Stimulated activated naive CD8-positive, alpha-beta T cell treated with anti-CD3 and anti-CD28 coated beads, Interleukin-15, Interleukin-2, amounts not matched to agents 100 U/mL and 50 U/mL, for 24 hours (primary cell): Measurements from ENCODE around the gene DSG3.
A peak's percentile ranks its signal among the peaks of the same experiment; 100 is the strongest.
"Not testable (repeated sequence)": the region's sequence is repeated elsewhere in the genome, so short reads cannot be mapped to it uniquely, and the experiment has no call there.

ENCODE experiments used
- ATAC-seq: fragments of 150-1000 bp; cut with Tn5 transposase; one replicate; pipeline ENCODE4 v1.10.0; 2021
- DNase-seq: peaks from one replicate; pipeline ENCODE4 v3.0.0; 2021

DSG3 gene

DNA sequence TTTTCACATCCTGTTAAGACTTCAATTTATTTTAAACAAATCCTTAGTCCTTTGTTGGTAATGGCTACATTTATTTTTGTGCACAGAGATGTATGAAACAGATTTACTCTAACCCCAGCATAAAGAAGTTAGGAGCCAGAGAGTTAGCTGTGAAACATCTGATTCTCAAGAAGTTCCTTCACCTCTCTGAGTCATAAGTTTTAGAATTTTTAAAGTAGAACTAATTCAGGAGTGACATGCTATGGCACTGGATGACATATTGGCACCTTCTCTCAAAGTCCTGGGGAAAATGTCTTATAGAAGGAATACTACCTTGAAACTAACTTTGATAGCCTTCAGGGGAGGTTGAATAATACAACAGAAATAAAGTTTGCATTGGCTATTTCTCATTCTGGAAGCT lies 44.0 kb downstream of the DSG3 start:
- ATAC-seq (no peak), DNase-seq (no peak)

DNA sequence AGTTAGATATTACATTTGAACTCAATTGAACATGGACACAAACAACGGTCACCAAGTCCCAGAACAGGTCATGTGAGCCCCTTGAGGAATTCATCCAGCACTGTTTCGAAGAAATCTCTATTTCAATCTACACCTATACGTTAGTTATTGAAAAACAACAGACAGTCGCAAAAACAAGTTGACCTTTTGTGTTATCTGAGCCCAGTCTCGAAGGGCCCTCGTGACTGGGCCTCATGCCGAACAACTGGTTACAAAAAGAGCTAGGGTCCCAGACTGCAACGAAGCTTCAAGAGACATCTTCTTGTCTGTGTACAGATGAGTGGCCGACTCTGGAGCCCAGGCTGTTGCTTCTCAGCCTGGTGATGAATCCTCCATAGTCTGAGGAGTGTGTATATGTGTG lies 45.1 kb downstream of the DSG3 start:
- ATAC-seq (no peak), DNase-seq (no peak)

DNA sequence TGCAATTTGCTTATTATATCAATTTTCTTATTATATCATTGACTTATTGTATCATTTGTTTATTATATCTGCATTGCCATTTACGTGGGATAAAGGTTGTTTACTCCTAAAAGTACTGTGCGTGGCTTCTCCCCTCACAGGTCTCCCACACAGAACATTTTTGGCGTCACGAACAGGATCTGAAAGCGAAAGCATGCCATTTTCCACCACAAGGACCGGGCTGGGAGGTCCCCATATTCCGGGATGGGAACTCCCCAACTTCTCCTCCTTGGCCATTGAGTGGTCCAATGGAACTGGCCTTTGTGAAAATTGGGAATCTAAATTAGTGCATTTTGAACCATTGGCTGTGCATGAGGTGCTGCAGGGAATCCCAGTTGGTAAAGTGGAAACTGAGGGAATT lies 45.6 kb downstream of the DSG3 start:
- DNase-seq (no peak), ATAC-seq (no peak)

DNA sequence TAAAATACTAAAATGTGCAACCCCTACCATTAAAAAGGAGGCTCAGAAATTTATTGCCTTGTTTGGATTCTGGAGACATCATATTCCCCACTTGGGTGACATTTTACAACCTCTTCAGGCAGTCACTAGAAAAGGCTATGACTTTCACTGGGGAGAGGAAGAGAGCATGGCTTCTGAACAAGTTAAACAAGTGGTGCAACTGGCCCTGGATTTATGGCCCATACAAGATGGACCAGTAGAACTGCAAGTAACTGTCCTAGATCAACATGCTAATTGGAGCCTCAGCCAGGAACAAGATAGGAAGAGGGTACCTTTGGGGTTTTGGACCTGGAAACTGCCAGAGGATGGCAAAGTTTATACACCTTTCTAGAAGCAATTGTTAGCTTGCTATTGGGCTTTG lies 46.4 kb downstream of the DSG3 start:
- no peak for ATAC-seq
- DNase-seq = no peak

DNA sequence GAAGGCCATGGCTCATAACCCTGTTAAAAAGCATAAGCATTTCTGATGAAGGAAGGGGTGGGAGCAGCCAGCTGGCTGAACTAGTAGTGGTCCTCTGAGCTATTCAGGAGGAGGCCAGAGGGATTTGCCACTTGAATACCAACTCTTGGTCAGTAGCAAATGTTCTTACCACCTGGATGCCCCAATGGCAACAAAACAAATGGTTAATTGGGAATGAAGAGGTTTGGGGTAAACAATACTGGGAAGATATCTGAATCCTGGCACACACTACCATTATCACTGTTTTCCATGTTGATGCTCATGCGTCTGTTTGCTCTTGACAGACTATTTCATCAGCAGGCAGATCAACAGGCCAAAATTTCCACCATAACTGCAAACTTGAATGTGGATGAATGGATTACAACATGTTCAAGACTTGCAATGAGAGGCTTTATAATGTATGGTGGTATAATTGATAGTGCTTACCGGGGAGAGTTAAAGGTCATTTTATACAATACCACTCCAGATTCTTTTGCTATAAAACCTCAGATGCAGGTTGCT lies 47.2 kb downstream of the DSG3 start:
- not testable (repeated sequence) for ATAC-seq, DNase-seq

DNA sequence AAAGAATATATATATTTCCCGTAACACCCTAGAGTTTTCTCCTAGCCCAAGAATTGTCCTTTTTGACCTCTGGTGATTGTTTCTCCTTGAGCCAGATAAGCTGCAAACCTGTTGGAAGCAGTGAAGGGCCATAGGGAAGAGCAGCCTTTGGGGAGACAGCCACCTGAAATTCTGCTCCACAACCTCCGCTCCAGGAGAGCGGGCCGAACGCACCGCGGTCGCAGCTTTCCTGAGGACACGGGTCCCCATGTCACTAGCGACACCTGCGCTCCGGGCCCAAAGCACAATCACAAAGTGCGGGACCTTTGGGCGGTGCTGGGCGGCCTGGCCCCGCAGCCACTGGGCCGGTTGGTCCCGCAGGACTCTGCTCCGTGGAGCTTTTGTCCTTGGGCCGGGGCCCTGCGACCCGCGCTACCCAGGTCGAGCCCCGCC lies 49.9 kb downstream of the DSG3 start:
- no peak for DNase-seq
- ATAC-seq = no peak

DNA sequence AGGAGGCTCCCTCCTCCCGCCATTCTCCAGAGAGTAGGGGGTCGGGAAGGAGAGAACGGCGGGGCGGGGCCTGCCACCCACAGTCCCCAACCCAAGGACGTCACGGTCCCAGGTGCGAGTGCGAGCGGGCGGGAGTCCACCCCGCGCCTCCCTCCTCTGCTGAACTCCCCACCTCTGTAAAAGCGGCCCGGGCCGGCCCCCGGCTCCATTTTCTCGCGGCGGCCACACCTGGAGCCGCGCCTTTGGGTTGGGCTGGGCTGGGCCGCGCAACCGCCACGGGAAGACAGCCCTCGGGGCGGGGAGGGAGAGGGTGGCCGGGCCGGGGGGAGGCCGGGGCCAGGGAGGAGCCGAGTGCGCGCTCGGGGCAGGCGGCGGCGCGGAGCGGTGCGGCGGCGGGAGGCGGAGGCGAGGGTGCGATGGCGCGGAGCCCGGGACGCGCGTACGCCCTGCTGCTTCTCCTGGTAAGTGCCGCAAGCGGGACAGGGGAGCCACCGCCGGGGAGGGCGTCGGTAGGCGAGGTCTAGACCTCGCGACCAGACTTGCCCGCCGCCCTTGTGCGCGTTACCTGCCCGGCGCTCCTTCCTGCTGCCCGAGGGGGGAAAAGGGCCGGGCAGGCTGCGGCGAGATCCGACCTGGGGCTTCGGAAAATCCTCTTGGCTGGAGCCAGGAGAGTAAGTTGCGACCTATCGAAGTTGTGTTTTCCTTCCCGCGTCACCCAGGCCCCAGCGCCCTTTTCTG lies 50.5 kb downstream of the DSG3 start, which contains the start of gene DSG2:
TSS of gene DSG2 (plus strand) at position 342 of the 738 bp plus-strand sequence. CDS start at position 417, 75 bp downstream.
- peak; percentile 42 for DNase-seq
- peak; percentile 88 for ATAC-seq

DNA sequence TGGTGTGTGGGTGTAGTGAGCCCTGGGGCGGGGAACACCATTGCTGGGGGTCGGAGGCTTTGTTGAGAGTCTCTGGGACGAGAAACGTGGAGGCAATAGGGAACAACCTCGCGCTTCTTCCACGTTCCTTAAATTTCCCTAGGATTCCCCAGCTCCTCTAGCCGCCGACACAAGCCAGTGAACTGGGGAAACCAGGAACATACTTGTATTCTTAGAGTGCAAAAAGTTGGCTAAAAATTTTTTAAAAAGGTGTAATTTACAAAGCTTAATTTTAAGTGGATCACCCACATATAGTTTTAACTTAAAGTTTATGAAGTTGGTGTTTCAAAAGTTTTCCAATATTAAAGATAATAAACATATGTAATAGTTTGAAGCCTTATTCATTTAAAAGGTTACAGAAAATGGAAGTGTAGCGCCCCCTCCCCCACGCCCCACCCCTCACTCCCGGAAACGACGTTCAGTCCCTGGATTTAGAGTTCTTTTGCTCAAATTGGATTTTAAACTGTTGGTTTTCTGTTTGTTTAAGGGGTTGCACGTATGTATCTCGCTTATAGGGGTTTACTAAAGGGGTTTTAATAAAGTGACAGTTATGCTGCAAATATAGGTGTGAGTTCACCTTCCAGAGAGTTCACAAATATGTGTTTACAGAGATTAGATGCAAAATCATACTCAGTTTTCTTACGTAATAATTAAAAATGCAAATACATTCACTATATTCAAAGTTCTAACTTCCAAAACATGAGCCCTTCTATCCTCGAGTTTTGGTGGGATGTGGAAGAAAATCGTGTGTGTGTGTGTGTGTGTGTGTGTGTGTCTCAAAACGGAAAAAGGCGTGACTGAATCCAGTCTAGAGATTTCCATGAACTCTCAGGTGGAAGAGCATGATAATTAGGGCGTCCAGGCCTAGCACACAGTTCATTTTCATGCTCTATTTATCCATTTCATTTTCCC lies 51.3 kb downstream of the DSG3 start:
- no peak for ATAC-seq
- DNase-seq = no peak

DNA sequence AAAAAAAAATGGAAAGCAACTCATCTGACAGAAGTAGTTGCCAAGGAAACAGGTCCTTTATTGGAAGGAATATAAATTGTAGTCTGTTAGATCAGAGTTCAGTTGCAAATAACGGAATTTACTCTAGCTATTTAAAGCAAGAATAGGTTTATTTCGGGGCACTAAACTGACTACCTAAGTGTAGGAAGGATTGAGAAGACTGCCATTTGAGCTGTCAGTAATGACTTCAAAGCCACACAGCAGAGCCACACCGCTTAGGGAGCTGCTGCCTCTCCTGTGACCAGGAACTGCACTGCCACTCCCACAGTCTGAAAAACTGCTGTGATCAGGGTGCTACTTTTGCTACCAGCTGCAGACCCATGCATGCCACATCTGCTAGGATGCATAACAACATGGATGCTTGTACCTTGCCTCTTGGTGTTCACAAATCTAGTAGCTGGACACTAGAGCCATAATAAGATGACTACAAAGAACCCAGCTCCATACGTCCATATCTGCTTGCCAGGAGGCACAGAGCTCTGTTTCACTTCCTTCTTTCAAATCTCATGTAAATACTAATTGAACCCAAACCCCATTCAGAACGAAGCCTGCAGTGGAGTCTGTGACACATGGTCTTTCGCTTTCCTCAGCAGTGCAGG lies 52.6 kb downstream of the DSG3 start:
- ATAC-seq (no peak), DNase-seq (no peak)

DNA sequence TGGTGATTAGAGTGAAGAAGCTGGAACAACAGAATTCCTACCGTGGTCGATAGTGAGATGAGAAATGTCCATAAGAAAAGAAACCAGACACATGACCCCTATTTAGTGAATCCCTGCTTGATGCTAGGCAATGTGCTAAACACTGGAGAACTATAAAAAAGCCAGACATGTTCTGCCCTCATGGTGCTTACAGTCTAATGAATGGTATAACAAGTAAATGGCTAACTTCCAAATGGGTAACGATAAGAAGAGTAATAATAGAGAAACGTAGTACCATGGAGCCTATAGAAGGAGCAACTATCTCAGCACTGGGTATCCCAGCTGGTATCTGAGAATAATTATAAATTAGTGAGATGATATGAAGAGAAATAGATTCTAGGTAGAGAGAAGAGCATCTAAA lies 55.5 kb downstream of the DSG3 start:
- ATAC-seq = no peak
- no peak for DNase-seq

DNA sequence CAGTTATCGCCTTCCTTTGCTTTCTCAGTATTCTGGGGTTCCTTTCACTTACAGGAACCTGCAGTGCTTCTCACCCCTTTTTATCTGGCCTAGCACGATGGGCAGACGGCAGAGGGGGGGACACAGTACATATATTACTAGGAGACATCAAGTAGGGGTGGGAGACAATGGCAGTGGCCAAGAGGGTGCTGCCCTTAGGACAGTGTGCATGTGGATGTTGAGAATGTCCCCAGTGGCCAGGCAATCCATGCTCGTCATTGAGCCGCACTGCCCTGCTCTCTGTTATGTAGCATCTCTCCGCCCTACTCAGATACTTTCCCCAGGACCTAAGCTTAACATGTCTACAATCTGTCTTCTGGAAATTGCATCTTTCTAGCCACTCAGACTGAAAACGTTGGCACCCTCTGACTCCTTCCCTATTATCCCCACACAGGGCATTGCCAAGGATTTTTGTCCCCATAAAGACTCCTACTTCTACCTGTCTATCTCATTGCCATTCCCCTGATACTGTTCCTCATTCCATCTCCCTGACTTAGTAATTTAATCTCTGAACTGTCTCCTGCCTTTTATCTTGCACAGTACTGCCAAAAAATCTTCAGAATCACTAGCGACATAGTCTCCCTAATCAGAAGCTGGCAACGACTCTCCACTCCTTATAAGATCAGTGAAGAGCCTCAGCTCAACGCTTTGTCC lies 57.1 kb downstream of the DSG3 start:
- DNase-seq (no peak), ATAC-seq (no peak)

DNA sequence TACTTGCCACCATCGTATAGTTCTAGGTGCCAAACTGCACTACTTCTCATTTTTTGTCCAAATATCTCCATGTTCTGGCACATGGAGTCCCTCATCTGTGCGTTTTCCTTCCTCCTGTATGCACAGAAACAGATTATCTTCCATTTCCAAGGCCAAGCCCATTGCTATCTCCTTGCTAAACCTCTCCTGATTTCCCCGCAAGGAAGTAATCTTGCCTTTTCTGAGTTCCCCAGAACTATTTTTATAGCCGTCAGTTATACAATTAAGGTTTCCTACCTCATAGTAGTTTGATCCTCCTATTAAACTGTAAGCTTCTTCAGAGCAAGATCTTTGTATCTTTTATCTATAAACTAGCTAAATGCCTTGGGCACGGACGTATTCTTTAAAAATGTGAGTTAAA lies 57.6 kb downstream of the DSG3 start:
- ATAC-seq = no peak
- no peak for DNase-seq

DNA sequence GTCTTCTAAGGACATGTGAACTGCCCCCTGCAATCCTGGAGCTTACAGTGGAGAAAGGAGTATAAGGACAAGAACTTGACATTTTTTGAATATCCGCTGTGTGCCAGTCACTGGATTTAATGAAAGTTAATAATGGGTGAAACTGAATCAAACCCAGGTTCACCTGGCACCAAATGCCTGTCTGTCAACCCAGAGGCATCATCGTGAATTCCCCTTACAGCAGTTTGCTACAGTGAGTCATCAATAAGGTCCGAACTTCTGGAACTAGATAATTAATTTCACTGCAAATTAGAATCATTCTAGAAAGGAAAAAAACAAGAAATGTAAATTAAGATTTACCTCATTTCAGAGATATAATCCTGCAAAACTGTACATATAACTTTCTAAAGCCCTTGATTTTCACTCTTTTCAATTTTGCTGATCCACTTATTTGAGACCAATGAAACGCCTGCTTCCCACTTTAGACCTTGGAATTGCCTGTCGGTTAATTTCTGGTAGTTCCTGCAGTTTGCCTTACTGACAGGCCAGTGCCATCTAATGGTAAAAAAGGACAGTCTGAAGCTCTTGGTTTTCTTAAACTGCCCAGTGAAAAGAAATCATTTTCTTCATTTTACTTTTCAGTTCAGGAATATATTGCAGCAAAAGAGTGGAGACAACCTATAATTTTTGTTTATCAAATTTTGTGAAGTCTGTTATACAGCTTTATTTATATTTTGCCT lies 58.6 kb downstream of the DSG3 start:
- ATAC-seq (no peak), DNase-seq (no peak)

DNA sequence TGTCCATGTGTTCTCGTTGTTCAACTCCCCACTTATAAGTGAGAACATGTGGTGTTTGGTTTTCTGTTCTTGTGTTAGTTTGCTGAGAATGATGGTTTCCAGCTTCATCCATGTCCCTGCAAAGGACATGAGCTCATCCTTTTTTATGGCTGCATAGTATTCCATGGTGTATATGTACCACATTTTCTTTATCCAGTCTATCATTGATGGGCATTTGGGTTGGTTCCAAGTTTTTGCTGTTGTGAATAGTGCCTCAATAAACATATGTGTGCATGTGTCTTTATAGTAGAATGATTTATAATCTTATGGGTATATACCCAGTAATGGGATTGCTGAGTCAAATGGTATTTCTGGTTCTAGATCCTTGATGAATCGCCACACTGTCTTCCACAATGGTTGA lies 59.6 kb downstream of the DSG3 start:
- not testable (repeated sequence) for DNase-seq, ATAC-seq

DNA sequence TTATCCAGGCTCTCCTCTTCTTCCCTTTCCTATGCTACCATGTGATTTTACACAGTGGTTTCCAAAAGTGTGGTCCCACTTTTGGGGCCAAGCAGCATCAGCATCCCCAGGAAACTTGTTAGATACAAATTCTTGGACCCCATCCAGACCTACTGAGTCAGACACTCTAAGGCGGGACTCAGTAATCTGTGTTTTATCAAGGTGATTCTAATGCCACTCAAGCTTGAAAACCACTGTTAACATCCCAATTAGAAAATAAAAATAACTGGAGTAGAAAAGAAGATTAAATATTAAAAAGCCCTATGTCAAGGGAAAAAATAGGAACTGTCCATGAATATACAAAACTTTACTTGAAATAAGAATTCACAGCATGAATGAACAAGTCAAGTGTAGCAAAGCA lies 61.2 kb downstream of the DSG3 start:
- no peak for DNase-seq
- ATAC-seq = no peak

DNA sequence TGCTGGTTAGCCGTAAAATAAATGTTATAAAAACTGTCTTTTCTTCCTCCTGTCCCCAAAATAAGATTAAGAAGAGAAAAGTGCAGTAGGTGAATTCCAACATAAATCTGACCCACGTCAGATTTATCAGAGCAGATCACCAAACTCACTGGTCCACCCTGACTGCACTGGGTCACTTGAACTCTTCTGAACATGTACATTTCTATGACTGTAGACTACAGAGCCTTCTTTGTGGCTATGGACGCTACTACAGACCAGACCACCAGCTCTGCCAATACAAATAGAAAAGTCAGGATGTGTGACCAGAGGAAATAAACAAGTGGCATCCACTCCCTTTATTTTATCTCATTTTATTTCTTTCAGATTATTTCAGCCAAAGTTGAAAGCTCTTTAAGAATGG lies 62.0 kb downstream of the DSG3 start:
- no peak for ATAC-seq
- DNase-seq = no peak

DNA sequence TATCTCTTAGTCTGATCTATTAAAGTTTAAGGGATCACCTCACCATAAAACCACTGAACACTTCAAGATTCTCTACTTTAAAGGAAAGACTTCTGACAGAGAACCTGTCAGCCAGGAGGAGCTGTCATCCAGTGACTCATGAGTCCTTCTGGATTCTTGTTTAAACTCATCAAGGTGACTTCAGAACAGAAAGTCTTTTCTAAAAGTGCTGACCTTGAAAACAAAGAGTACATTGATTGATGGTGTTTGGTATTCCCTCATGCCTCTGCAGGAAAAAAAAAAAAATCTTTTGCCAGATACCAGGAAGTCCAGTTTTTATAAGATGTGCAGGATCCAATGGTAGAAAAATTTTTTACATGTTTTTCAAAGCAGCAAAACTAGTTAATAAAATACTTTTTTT lies 62.8 kb downstream of the DSG3 start:
- ATAC-seq = no peak

DNA sequence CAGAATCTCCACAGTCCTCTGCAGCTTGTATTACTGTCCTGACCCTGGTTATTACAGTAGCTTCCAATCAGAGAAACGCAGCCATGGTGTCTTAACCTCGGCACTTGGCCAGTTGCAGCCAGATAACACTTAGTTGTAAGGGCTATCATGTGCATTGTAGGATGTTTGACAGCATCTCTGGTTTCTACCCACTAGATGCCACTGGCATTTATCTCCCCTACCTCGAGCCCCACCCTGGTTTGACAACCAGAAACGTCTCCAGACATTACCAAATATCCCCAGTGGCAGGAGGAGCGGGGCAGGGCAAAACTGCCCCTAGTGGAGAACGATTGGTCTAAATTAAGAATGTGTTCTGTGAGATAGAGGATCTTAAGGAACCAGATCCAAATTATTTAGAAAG lies 63.6 kb downstream of the DSG3 start:
- no peak for DNase-seq
- no peak for ATAC-seq

More for the DNA sequence above, 62.8 kb downstream of the DSG3 start:
- DNase-seq = no peak

DNA sequence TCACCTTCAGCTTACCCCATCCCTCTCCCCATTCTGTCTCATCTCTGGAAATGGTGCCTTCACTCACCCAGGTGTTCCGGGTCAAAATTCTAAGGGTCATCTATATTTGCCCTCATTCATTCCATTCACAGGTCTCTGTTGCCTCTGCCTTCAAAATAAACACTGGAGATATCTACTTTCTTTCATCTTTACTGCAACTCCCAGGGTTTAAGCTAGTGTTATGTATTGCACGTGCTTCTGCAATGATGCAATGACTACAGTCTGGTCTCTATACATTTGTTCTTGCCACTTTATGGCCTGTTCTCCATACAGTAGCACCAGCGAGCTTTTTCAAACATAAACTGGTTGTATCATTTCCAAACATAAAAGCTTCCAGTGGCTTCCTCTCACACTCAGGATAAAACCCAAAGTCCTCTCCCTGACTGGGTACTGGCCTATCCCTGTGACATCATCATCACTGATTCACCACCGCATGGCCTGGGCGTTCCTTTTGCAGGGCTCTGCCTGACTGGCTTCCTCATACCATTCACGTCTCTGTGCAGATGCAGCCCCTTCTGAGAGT lies 64.7 kb downstream of the DSG3 start:
- DNase-seq (no peak), ATAC-seq (no peak)

DNA sequence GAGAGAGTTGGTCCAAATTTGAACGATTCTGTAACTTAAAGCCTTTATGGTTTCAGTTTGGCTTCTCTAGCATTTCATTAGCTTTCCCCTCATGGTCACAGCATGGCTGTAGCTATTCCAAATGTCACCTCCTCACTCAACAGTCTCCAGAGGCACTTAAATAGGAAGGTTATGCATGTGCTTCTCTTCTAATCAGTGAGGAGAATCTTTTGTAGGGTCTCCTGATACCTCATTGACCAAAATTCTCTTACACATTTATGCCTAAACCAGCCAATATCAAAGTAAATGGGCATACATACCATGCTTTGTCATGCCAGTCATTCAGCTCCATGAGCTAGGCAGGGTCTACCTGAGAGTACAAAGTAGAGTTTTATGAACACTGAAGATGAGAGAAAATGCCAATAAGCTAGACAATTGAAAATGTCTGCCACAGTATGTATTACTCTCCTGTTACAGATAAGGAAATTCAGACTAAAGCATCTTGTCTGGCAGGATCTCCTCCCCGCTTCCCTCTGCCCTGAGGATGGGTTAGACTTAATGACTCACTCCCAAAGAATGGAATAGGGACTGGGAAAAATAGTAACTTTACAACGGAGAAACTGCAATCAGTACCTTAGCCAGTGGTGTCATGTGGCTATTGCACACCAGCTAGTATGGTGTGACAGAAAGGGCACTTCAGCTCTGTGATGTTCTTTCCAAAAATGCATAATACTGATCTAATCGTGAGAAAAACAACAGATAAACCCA lies 65.8 kb downstream of the DSG3 start:
- ATAC-seq (no peak), DNase-seq (no peak)
